Raji (cell line): ENCODE measurements around the gene IL12B.

Source experiments
- POLR2A ChIP-seq: IDR thresholded peaks from 2 replicates; pipeline ENCODE4 v1.6.1; 2011; ENCODE audit warnings: low read depth, low read length, control low read depth; ENCODE audit not compliant: insufficient read depth

IL12B gene

GRCh38 chr5:159336586-159336985, 6.3 kb upstream of the IL12B start:
- no peak for TF ChIP-seq POLR2A

GRCh38 chr5:159333545-159333925, 3.2 kb upstream of the IL12B start:
- no peak for TF ChIP-seq POLR2A

GRCh38 chr5:159332800-159333544, 2.7 kb upstream of the IL12B start:
- no peak for TF ChIP-seq POLR2A

GRCh38 chr5:159331093-159331973, 1.0 kb upstream of the IL12B start:
- no peak for TF ChIP-seq POLR2A

GRCh38 chr5:159324986-159325385, 5.3 kb downstream of the IL12B start:
- TF ChIP-seq POLR2A: no peak

- no peak for TF ChIP-seq POLR2A
These were observed 6.1 kb downstream of the IL12B start for GRCh38 chr5:159324102-159324755.

GRCh38 chr5:159322180-159322579, 8.1 kb downstream of the IL12B start:
- TF ChIP-seq POLR2A: no peak

GRCh38 chr5:159319832-159320231, 10.5 kb downstream of the IL12B start:
- TF ChIP-seq POLR2A: no peak

GRCh38 chr5:159319363-159319762, 10.9 kb downstream of the IL12B start:
- TF ChIP-seq POLR2A: no peak

- TF ChIP-seq POLR2A: no peak
These were observed 11.8 kb downstream of the IL12B start for GRCh38 chr5:159318448-159318847.

- no peak for TF ChIP-seq POLR2A
These were observed 12.4 kb downstream of the IL12B start for GRCh38 chr5:159317849-159318248.

GRCh38 chr5:159316519-159317383, 13.5 kb downstream of the IL12B start:
- TF ChIP-seq POLR2A: no peak

- TF ChIP-seq POLR2A: no peak
These were observed 17.1 kb downstream of the IL12B start for GRCh38 chr5:159313197-159313596.

- TF ChIP-seq POLR2A: no peak
These were observed 19.2 kb downstream of the IL12B start for GRCh38 chr5:159311063-159311462.

- no peak for TF ChIP-seq POLR2A
These were observed 19.8 kb downstream of the IL12B start for GRCh38 chr5:159310511-159310910.
